Astrocyte (in vitro differentiated cells and primary cell): Measurements from ENCODE around the gene NCBP3.

Experiments used
- CTCF ChIP-seq: IDR thresholded peaks from 2 replicates; pipeline ENCODE4 v1.5.1; 2011; ENCODE audit warnings: low read depth, mild to moderate bottlenecking, inconsistent platforms, low read length, moderate library complexity; ENCODE audit not compliant: insufficient read depth
- EZH2 ChIP-seq: IDR thresholded peaks from 2 replicates; pipeline ENCODE4 v1.6.1; 2012; ENCODE audit warnings: mild to moderate bottlenecking, low read length, inconsistent platforms; ENCODE audit not compliant: insufficient read depth

GRCh38 chr17:3865176-3865575 lies 19.1 kb upstream of the NCBP3 start:
- no peak for TF ChIP-seq CTCF
- TF ChIP-seq EZH2: no peak
